Measurements from ENCODE around the gene ESYT2.

ESYT2 gene

DNA sequence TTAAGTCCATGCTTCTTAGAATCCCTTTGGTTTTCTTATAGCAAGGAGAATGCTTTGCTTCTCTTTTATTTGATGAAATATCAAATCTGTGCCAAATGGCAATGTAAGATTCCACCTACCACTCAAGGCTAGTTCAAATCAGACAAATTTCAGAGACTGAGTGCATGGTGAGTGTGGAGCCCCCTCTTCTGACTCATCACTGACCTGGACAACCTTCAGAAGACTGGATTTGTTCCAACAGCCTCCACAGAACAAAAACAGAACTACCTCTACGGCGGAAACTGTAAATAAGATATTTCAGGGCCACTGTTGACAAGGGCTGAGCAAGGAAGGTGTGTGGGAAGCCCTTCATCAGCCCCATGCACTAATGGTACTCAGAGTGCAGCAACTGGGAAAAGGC is 145.8 kb downstream of the ESYT2 start:
- H3K27me3 ChIP-seq (replicated peaks; ENCODE audit: insufficient read depth, low read length): no peaks in the 10 kb centered on the region
- no peak overlapping the region for H3K4me3 ChIP-seq (ENCODE audit: low read length)
- no peak overlapping the region for H3K27ac ChIP-seq (ENCODE audit: low read length)
- no peaks in the 10 kb centered on the region for H3K9me2 ChIP-seq (replicated peaks; ENCODE audit: insufficient read depth, low read length)
- H3K4me2 ChIP-seq (ENCODE audit: low read depth, low read length): no peak overlapping the region
- no peaks in the 10 kb centered on the region for H3K9me3 ChIP-seq (replicated peaks; ENCODE audit: insufficient read depth, low read length)
- no peak for DNase-seq
- peaks cover 26% of the 10 kb centered on the region for H3K79me2 ChIP-seq (ENCODE audit: low read length)
- H2AFZ ChIP-seq (ENCODE audit: low read length): no peak overlapping the region
- H4K20me1 ChIP-seq (ENCODE audit: insufficient read depth, low read length): no peaks in the 10 kb centered on the region
- no peak overlapping the region for H3K9ac ChIP-seq (ENCODE audit: low read length)
- no peaks in the 10 kb centered on the region for H3K4me1 ChIP-seq (ENCODE audit: low read length)
- H3K36me3 ChIP-seq (replicated peaks; ENCODE audit: insufficient read depth, low read length): peaks cover 33% of the 10 kb centered on the region
- no peak for TF ChIP-seq EZH2phosphoT487 (IDR thresholded peaks at IDR 0.05; ENCODE audit: low read length)
- TF ChIP-seq, protein P1, sequence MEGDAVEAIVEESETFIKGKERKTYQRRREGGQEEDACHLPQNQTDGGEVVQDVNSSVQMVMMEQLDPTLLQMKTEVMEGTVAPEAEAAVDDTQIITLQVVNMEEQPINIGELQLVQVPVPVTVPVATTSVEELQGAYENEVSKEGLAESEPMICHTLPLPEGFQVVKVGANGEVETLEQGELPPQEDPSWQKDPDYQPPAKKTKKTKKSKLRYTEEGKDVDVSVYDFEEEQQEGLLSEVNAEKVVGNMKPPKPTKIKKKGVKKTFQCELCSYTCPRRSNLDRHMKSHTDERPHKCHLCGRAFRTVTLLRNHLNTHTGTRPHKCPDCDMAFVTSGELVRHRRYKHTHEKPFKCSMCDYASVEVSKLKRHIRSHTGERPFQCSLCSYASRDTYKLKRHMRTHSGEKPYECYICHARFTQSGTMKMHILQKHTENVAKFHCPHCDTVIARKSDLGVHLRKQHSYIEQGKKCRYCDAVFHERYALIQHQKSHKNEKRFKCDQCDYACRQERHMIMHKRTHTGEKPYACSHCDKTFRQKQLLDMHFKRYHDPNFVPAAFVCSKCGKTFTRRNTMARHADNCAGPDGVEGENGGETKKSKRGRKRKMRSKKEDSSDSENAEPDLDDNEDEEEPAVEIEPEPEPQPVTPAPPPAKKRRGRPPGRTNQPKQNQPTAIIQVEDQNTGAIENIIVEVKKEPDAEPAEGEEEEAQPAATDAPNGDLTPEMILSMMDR (IDR thresholded peaks at IDR 0.05; ENCODE audit: low read length): no peak
- no peak for TF ChIP-seq EZH2 (optimal IDR thresholded peaks at IDR 0.05; ENCODE audit: low read depth, low read length)
- H3F3A ChIP-seq (ENCODE audit: insufficient read depth, low read length): no peaks in the 10 kb centered on the region

- Histone ChIP-seq H4K20me1 (ENCODE audit: insufficient read depth, low read length) (no peaks in the 10 kb centered on the region), H3K4me1 (ENCODE audit: low read length) (no peaks in the 10 kb centered on the region), H2AFZ (ENCODE audit: low read length) (no peak overlapping the region), H3K79me2 (ENCODE audit: low read length) (peaks cover 21% of the 10 kb centered on the region; the same call in 1 of the 2 replicates), H3K4me2 (ENCODE audit: low read depth, low read length) (no peak overlapping the region), H3K27me3 (replicated peaks; ENCODE audit: insufficient read depth, low read length) (no peaks in the 10 kb centered on the region), H3K9me2 (replicated peaks; ENCODE audit: insufficient read depth, low read length) (no peaks in the 10 kb centered on the region), H3K9ac (ENCODE audit: low read length) (no peak overlapping the region), H3K36me3 (replicated peaks; ENCODE audit: insufficient read depth, low read length) (peaks cover 22% of the 10 kb centered on the region; the same call in 1 of the 2 replicates), H3K4me3 (ENCODE audit: low read length) (no peak overlapping the region), H3F3A (ENCODE audit: insufficient read depth, low read length) (no peaks in the 10 kb centered on the region), H3K9me3 (replicated peaks; ENCODE audit: insufficient read depth, low read length) (no peaks in the 10 kb centered on the region), H3K27ac (ENCODE audit: low read length) (no peak overlapping the region)
- TF ChIP-seq, protein P1 (IDR thresholded peaks at IDR 0.05; ENCODE audit: low read length): no peak
- TF ChIP-seq EZH2phosphoT487 (IDR thresholded peaks at IDR 0.05; ENCODE audit: low read length): no peak
- no peak for DNase-seq
Observed at GRCh38 chr7:158682456-158682855, 146.9 kb downstream of the ESYT2 start.
